SK-N-SH (cell line): ENCODE data around the gene NFIX. TPM values are rescaled to one million over a fixed set of nuclear protein-coding genes. Genes with fewer than 3 reads are reported as not detected.

Source experiments
- CTCF ChIA-PET: fragments of 300-600, 350-600 bp; formaldehyde crosslinking; extraction: SDS; loops from one replicate; lab custom pipeline; 2021; lab: Yijun Ruan, JAX
- POLR2A ChIA-PET: fragments of 350-600 bp; sonication (Branson Sonifier 250); formaldehyde crosslinking; extraction: SDS; loops from one replicate; lab custom pipeline; 2020; ENCODE audit warnings: antibody characterized with exemption, inconsistent platforms; lab: Yijun Ruan, JAX
- DNase-seq: peaks from one replicate; pipeline ENCODE4 v3.0.0; 2012
- H2AFZ ChIP-seq: fragments of 200-600 bp; sonication (generic); 2 replicates; pipeline ENCODE4 v1.8.1; 2016; ENCODE audit warnings: antibody characterized with exemption, mild to moderate bottlenecking, low read depth
- H3F3A ChIP-seq: fragments of 200-600 bp; sonication (generic); replicated peaks from 2 replicates; pipeline ENCODE3; 2016; ENCODE audit warnings: antibody characterized with exemption, mild to moderate bottlenecking; ENCODE audit not compliant: insufficient read depth
- H3K27ac ChIP-seq, 2 experiments: fragments of 200-500 bp in 1 of 2; fragments of 200-600 bp in 1 of 2; sonication (Bioruptor generic) in 1 of 2; sonication (generic), shearing (Covaris generic) in 1 of 2; 2 replicates each; pipeline versions ENCODE4 v1.5.1 to v1.6.1; 2014 to 2016; ENCODE audit warnings: low read depth in 2 of 2, inconsistent platforms in 1 of 2, low read length in 1 of 2, mild to moderate bottlenecking in 1 of 2, mixed read lengths in 1 of 2
- H3K27me3 ChIP-seq: fragments of 200-600 bp; sonication (generic), shearing (Covaris generic); 2 replicates; pipeline ENCODE4 v1.6.1; 2016; ENCODE audit warnings: mixed run types; ENCODE audit not compliant: insufficient read depth
- H3K36me3 ChIP-seq, 2 experiments: fragments of 200-500 bp in 1 of 2; fragments of 200-600 bp in 1 of 2; sonication (Bioruptor generic) in 1 of 2; sonication (generic) in 1 of 2; replicated peaks in 1 of 2; 2 replicates each; pipeline versions ENCODE3 to v1.5.1; 2014 to 2016; ENCODE audit warnings: low read length in 1 of 2, mild to moderate bottlenecking in 1 of 2; ENCODE audit not compliant: insufficient read depth in 2 of 2, control insufficient read depth in 1 of 2
- H3K4me1 ChIP-seq, 2 experiments: fragments of 200-500 bp in 1 of 2; fragments of 200-600 bp in 1 of 2; sonication (Bioruptor generic) in 1 of 2; sonication (generic), shearing (Covaris generic) in 1 of 2; 2 replicates each; pipeline versions ENCODE4 v1.5.1 to v1.6.1; 2014 to 2016; ENCODE audit warnings: low read depth in 1 of 2, low read length in 1 of 2, mixed run types in 1 of 2; ENCODE audit not compliant: insufficient read depth in 2 of 2, control insufficient read depth in 1 of 2
- H3K4me2 ChIP-seq: fragments of 200-600 bp; sonication (generic), shearing (Covaris generic); 2 replicates; pipeline ENCODE4 v1.6.1; 2017; ENCODE audit warnings: mixed run types
- H3K4me3 ChIP-seq, 2 experiments: fragments of 200-500 bp in 1 of 2; fragments of 200-600 bp in 1 of 2; sonication (Bioruptor generic) in 1 of 2; sonication (generic), shearing (Covaris generic) in 1 of 2; 2 replicates each; pipeline versions ENCODE4 v1.5.1 to v1.8.1; 2014 to 2016; ENCODE audit warnings: low read depth in 2 of 2, inconsistent platforms in 1 of 2, low read length in 1 of 2, mild to moderate bottlenecking in 1 of 2, mixed read lengths in 1 of 2, moderate library complexity in 1 of 2
- H3K79me2 ChIP-seq: fragments of 200-600 bp; sonication (generic); 2 replicates; pipeline ENCODE4 v1.8.1; 2017; ENCODE audit warnings: mild to moderate bottlenecking; ENCODE audit not compliant: insufficient read depth
- H3K9ac ChIP-seq: fragments of 200-600 bp; sonication (generic); 2 replicates; pipeline ENCODE4 v1.6.1; 2017; ENCODE audit warnings: mixed run types
- H3K9me2 ChIP-seq: fragments of 200-600 bp; sonication (generic); 2 replicates; pipeline ENCODE4 v1.6.1; 2017; ENCODE audit warnings: mixed run types
- H3K9me3 ChIP-seq: fragments of 200-600 bp; sonication (generic); 2 replicates; pipeline ENCODE4 v1.6.1; 2017; ENCODE audit warnings: mixed run types, mild to moderate bottlenecking, moderate library complexity
- H4K20me1 ChIP-seq: fragments of 200-600 bp; sonication (generic); 2 replicates; pipeline ENCODE4 v1.6.1; 2017; ENCODE audit warnings: mild to moderate bottlenecking, mixed run types; ENCODE audit not compliant: insufficient read depth
- ELF1 ChIP-seq: IDR thresholded peaks from 2 replicates; pipeline ENCODE4 v1.4.0; 2012
- EP300 ChIP-seq, 2 experiments: IDR thresholded peaks; 2 replicates each; pipeline versions ENCODE4 v1.4.0 to v1.6.1; 2012; ENCODE audit warnings: borderline replicate concordance in 1 of 2, low read depth in 1 of 2, low read length in 1 of 2
- EZH2phosphoT487 ChIP-seq: fragments of 200-600 bp; sonication (generic); IDR thresholded peaks from 2 replicates; pipeline ENCODE4 v1.6.1; 2017; ENCODE audit warnings: low read depth, mixed run types, mild to moderate bottlenecking, antibody characterized with exemption, moderate library complexity, borderline replicate concordance
- FOSL2 ChIP-seq: IDR thresholded peaks from 2 replicates; pipeline ENCODE4 v1.4.0; 2012; ENCODE audit warnings: low read depth, mild to moderate bottlenecking, moderate library complexity, borderline replicate concordance
- FOXJ3 ChIP-seq: sonication (generic); formaldehyde crosslinking; IDR thresholded peaks from 2 replicates; pipeline ENCODE4 v1.5.1; 2020; ENCODE audit warnings: mild to moderate bottlenecking, missing genetic modification reagents
- FOXM1 ChIP-seq: IDR thresholded peaks from 2 replicates; pipeline ENCODE4 v1.4.0; 2012; ENCODE audit warnings: low read depth, mild to moderate bottlenecking
- MEF2A ChIP-seq: IDR thresholded peaks from 2 replicates; pipeline ENCODE4 v1.4.0; 2012; ENCODE audit warnings: low read depth, borderline replicate concordance
- POLR2AphosphoS5 ChIP-seq: IDR thresholded peaks from 2 replicates; pipeline ENCODE4 v1.6.1; 2012; ENCODE audit warnings: low read depth, low read length
- RCOR1 ChIP-seq: fragments of 150-350 bp; IDR thresholded peaks from 2 replicates; pipeline ENCODE4 v1.6.1; 2017; ENCODE audit warnings: antibody characterized with exemption, low read length
- RFX5 ChIP-seq: IDR thresholded peaks from 2 replicates; pipeline ENCODE4 v1.6.1; 2012; ENCODE audit warnings: mild to moderate bottlenecking, improper control_type of control experiment, low read length
- RXRA ChIP-seq: IDR thresholded peaks from 2 replicates; pipeline ENCODE4 v1.4.0; 2012; ENCODE audit warnings: low read depth, mild to moderate bottlenecking, borderline replicate concordance
- SIN3A ChIP-seq: IDR thresholded peaks from 2 replicates; pipeline ENCODE4 v1.6.1; 2012; ENCODE audit warnings: low read depth, mild to moderate bottlenecking, low read length, moderate library complexity, borderline replicate concordance
- YY1 ChIP-seq: IDR thresholded peaks from 2 replicates; pipeline ENCODE4 v1.4.0; 2012; ENCODE audit warnings: low read depth, mild to moderate bottlenecking
- WGBS: methylation state at CpG from one replicate; pipeline ENCODE4 v1.1.6; 2017; ENCODE audit warnings: low lambda C conversion rate; 5-methylcytosine and 5-hydroxymethylcytosine counted together
- polyA plus RNA-seq, 3 experiments: library from polyadenylated mRNA; depleted of rRNA; stranded (reverse); fragments of >200 nt; gene quantifications; 2 replicates each; pipeline ENCODE4 v1.2.3, GENCODE V29; 2012
- TF ChIP-seq, protein P1 (sequence below): IDR thresholded peaks from 2 replicates; pipeline ENCODE4 v1.4.0; 2012; ENCODE audit warnings: low read depth
- TF ChIP-seq, protein P2 (sequence below): fragments of 150-350 bp; IDR thresholded peaks from 2 replicates; pipeline ENCODE4 v1.6.1; 2016; ENCODE audit warnings: mild to moderate bottlenecking, low read depth, low read length
- TF ChIP-seq, protein P3 (sequence below): IDR thresholded peaks from 2 replicates; pipeline ENCODE4 v1.4.0; 2012; ENCODE audit warnings: low read depth, borderline replicate concordance
- TF ChIP-seq, protein P4 (sequence below): IDR thresholded peaks from 2 replicates; pipeline ENCODE4 v1.4.0; 2012; ENCODE audit warnings: low read depth, borderline replicate concordance
- TF ChIP-seq, protein P5 (sequence below): fragments of 150-350 bp; IDR thresholded peaks from 2 replicates; pipeline ENCODE4 v1.6.1; 2017; ENCODE audit warnings: antibody characterized with exemption, low read length, low read depth, borderline replicate concordance
- TF ChIP-seq, protein P6 (sequence below): fragments of 200-600 bp; sonication (generic); IDR thresholded peaks from 2 replicates; pipeline ENCODE4 v1.6.1; 2017; ENCODE audit warnings: antibody characterized with exemption, mild to moderate bottlenecking, moderate library complexity

The NFIX gene
- polyA plus RNA-seq, 1 of the 3 experiments (the other 2 are of a cell fraction), result 14.8 TPM

DNA sequence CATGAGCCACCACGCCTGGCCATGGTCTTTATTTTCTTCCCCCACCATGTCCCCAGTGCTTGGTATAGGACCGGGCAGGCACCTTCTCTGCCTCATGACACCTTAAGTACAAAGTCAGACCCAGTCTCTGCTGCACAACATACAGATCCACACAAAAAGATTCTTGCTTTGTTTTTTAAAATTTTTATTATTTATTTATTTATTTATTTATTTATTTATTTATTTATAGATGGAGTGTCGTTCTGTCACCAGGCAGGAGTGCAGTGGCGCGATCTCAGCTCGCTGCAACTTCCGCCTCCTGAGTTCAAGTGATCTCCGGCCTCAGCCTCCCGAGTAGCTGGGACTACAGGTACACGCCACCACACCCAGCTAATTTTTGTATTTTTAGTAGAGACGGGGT is 2.5 kb upstream of the NFIX start:
- Histone ChIP-seq H3K27ac (no peak overlapping the region), H2AFZ (no peak overlapping the region), H3K27me3 (no peaks in the 10 kb centered on the region), H3K9ac (no peak overlapping the region), H3K9me3 (no peaks in the 10 kb centered on the region), H3K4me3 (no peak overlapping the region), H4K20me1 (no peaks in the 10 kb centered on the region), H3K79me2 (peaks cover 15% of the 10 kb centered on the region), H3K36me3 (no peaks in the 10 kb centered on the region), H3F3A (peaks cover 6% of the 10 kb centered on the region), H3K4me2 (no peak overlapping the region), H3K4me1 (peaks cover 0 to 17% of the 10 kb centered on the region in 2 experiments; a peak in 1 of 4 replicates), H3K9me2 (no peaks in the 10 kb centered on the region)
- 98% methylated on average over 11 of the region's 11 CpGs for WGBS
- POLR2A ChIA-PET, result interaction anchor here (1.3 kb wide), 1 partner anchor 63 kb away, joined by 3 read pairs; no protein-coding TSS in a partner anchor
- no peak for DNase-seq
- CTCF ChIA-PET, result interaction anchor here (0.7 to 3.6 kb wide), 7 partner anchors 9 to 102 kb away, joined by 3 to 14 read pairs (median 4); no protein-coding TSS in a partner anchor
- TF ChIP-seq FOXM1 (no peak), FOSL2 (no peak), RCOR1 (no peak), RFX5 (no peak), POLR2AphosphoS5 (no peak), MEF2A (no peak), RXRA (no peak), YY1 (no peak), EZH2phosphoT487 (no peak)
- TF ChIP-seq, protein P1, sequence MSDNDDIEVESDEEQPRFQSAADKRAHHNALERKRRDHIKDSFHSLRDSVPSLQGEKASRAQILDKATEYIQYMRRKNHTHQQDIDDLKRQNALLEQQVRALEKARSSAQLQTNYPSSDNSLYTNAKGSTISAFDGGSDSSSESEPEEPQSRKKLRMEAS, result no peak
- TF ChIP-seq, protein P2, sequence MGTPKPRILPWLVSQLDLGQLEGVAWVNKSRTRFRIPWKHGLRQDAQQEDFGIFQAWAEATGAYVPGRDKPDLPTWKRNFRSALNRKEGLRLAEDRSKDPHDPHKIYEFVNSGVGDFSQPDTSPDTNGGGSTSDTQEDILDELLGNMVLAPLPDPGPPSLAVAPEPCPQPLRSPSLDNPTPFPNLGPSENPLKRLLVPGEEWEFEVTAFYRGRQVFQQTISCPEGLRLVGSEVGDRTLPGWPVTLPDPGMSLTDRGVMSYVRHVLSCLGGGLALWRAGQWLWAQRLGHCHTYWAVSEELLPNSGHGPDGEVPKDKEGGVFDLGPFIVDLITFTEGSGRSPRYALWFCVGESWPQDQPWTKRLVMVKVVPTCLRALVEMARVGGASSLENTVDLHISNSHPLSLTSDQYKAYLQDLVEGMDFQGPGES, result no peak
- TF ChIP-seq, protein P3, sequence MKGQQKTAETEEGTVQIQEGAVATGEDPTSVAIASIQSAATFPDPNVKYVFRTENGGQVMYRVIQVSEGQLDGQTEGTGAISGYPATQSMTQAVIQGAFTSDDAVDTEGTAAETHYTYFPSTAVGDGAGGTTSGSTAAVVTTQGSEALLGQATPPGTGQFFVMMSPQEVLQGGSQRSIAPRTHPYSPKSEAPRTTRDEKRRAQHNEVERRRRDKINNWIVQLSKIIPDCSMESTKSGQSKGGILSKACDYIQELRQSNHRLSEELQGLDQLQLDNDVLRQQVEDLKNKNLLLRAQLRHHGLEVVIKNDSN, result no peak

DNA sequence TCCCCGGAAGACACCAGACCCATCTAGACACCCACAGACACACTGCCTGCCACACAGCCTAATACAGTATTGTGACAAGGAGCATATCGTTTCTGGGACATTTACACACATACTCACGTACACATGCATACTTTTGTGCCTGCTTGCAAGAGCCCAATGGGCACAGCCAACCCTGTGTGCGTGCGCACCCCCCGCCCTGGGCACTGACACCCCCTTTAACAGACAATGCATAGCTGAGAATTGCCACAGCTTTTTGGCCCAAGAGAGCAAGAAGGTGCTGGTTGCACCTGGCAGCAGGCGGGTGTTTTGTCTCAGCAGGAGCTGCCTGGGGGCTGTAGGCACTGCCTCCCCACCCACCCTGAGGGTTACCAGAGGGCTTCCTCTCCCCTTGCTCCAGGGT is 1.7 kb upstream of the NFIX start:
- no peaks in the 10 kb centered on the region for H3K9me3 ChIP-seq
- CTCF ChIA-PET, result interaction anchor here (1.3 to 3.6 kb wide), 8 partner anchors 8 to 100 kb away, joined by 3 to 14 read pairs (median 6); no protein-coding TSS in a partner anchor
- POLR2A ChIA-PET, result interaction anchor here (0.5 to 1.3 kb wide), 3 partner anchors 60 to 201 kb away, joined by 3 read pairs; no protein-coding TSS in a partner anchor
- no peaks in the 10 kb centered on the region for H3K36me3 ChIP-seq
- no peak for DNase-seq
- H2AFZ ChIP-seq, result no peak overlapping the region
- no peak overlapping the region for H3K27ac ChIP-seq
- no peaks in the 10 kb centered on the region for H4K20me1 ChIP-seq
- H3F3A ChIP-seq, result peaks cover 6% of the 10 kb centered on the region
- no peaks in the 10 kb centered on the region for H3K27me3 ChIP-seq
- WGBS, result 86% methylated on average over 6 of the region's 7 CpGs
- H3K4me2 ChIP-seq, result no peak overlapping the region
- no peaks in the 10 kb centered on the region for H3K9me2 ChIP-seq
- no peak overlapping the region for H3K4me3 ChIP-seq
- H3K79me2 ChIP-seq, result peaks cover 15% of the 10 kb centered on the region
- H3K9ac ChIP-seq, result no peak overlapping the region
- peaks cover 0 to 17% of the 10 kb centered on the region in 2 experiments; a peak in 1 of 4 replicates for H3K4me1 ChIP-seq
- TF ChIP-seq, protein P4, sequence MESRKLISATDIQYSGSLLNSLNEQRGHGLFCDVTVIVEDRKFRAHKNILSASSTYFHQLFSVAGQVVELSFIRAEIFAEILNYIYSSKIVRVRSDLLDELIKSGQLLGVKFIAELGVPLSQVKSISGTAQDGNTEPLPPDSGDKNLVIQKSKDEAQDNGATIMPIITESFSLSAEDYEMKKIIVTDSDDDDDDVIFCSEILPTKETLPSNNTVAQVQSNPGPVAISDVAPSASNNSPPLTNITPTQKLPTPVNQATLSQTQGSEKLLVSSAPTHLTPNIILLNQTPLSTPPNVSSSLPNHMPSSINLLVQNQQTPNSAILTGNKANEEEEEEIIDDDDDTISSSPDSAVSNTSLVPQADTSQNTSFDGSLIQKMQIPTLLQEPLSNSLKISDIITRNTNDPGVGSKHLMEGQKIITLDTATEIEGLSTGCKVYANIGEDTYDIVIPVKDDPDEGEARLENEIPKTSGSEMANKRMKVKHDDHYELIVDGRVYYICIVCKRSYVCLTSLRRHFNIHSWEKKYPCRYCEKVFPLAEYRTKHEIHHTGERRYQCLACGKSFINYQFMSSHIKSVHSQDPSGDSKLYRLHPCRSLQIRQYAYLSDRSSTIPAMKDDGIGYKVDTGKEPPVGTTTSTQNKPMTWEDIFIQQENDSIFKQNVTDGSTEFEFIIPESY, result no peak
- no peak for TF ChIP-seq YY1
- TF ChIP-seq, protein P5, sequence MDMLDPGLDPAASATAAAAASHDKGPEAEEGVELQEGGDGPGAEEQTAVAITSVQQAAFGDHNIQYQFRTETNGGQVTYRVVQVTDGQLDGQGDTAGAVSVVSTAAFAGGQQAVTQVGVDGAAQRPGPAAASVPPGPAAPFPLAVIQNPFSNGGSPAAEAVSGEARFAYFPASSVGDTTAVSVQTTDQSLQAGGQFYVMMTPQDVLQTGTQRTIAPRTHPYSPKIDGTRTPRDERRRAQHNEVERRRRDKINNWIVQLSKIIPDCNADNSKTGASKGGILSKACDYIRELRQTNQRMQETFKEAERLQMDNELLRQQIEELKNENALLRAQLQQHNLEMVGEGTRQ, result no peak
- TF ChIP-seq FOXJ3, result no peak
- TF ChIP-seq MEF2A, result no peak
- no peak for TF ChIP-seq RCOR1
- TF ChIP-seq, protein P6, sequence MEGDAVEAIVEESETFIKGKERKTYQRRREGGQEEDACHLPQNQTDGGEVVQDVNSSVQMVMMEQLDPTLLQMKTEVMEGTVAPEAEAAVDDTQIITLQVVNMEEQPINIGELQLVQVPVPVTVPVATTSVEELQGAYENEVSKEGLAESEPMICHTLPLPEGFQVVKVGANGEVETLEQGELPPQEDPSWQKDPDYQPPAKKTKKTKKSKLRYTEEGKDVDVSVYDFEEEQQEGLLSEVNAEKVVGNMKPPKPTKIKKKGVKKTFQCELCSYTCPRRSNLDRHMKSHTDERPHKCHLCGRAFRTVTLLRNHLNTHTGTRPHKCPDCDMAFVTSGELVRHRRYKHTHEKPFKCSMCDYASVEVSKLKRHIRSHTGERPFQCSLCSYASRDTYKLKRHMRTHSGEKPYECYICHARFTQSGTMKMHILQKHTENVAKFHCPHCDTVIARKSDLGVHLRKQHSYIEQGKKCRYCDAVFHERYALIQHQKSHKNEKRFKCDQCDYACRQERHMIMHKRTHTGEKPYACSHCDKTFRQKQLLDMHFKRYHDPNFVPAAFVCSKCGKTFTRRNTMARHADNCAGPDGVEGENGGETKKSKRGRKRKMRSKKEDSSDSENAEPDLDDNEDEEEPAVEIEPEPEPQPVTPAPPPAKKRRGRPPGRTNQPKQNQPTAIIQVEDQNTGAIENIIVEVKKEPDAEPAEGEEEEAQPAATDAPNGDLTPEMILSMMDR, result no peak
- TF ChIP-seq EP300 (IDR thresholded peaks at IDR 0.05; ENCODE audit: borderline replicate concordance in 1 of 2, low read depth in 1 of 2, low read length in 1 of 2), result no peak
- TF ChIP-seq, protein P3, result no peak
- TF ChIP-seq ELF1, result no peak
- no peak for TF ChIP-seq SIN3A
